IPS-NIHi7 (cell line): ENCODE results near the gene CNNM3.
"Not testable (repeated sequence)": the region's sequence is repeated elsewhere in the genome, so short reads cannot be mapped to it uniquely, and the experiment has no call there.

ENCODE experiments used
- DNase-seq: peaks from one replicate; pipeline ENCODE4 v3.0.0; 2012; ENCODE audit warnings: mixed read lengths; ENCODE audit errors: extremely low spot score

Gene CNNM3

GRCh38 chr2:96839293-96839874 is 23.3 kb downstream of the CNNM3 start:
- DNase-seq, result peak; percentile 31

GRCh38 chr2:96839875-96840850 is 24.1 kb downstream of the CNNM3 start:
- no peak for DNase-seq

- no peak for DNase-seq
Observed at GRCh38 chr2:96841701-96842495, 25.8 kb downstream of the CNNM3 start.

GRCh38 chr2:96842600-96842999 is 26.5 kb downstream of the CNNM3 start:
- no peak for DNase-seq

GRCh38 chr2:96843538-96844268 is 27.6 kb downstream of the CNNM3 start, which contains the start of gene ANKRD23:
ANKRD23 (minus strand) TSS chr2:96844021; CDS start chr2:96843992, 29 bp downstream.
- DNase-seq, result no peak

- no peak for DNase-seq
Observed at GRCh38 chr2:96844405-96844808, 28.3 kb downstream of the CNNM3 start.

GRCh38 chr2:96846825-96847224 is 30.8 kb downstream of the CNNM3 start:
- DNase-seq, result no peak

- DNase-seq, result no peak
Observed at GRCh38 chr2:96847586-96847985, 31.5 kb downstream of the CNNM3 start.

- DNase-seq, result no peak
Observed at GRCh38 chr2:96848264-96848663, 32.2 kb downstream of the CNNM3 start.

GRCh38 chr2:96852667-96853066 is 36.6 kb downstream of the CNNM3 start:
- no peak for DNase-seq

GRCh38 chr2:96853321-96853720 is 37.3 kb downstream of the CNNM3 start:
- DNase-seq, result no peak

GRCh38 chr2:96856776-96857666 is 41.0 kb downstream of the CNNM3 start:
- DNase-seq, result peak; percentile 49

- peak; percentile 99 for DNase-seq
Observed at GRCh38 chr2:96857667-96858372, 41.8 kb downstream of the CNNM3 start, which contains the start of gene ANKRD39. ANKRD39 (minus strand) TSS chr2:96858016; CDS start chr2:96857987, 29 bp downstream.

- DNase-seq, result no peak
Observed at GRCh38 chr2:96859099-96859649, 43.1 kb downstream of the CNNM3 start.

GRCh38 chr2:96859681-96860064 is 43.6 kb downstream of the CNNM3 start:
- no peak for DNase-seq

GRCh38 chr2:96860065-96861029 is 44.3 kb downstream of the CNNM3 start:
- DNase-seq, result no peak

GRCh38 chr2:96861074-96861473 is 45.0 kb downstream of the CNNM3 start:
- DNase-seq, result no peak

GRCh38 chr2:96863056-96863455 is 47.0 kb downstream of the CNNM3 start:
- not testable (repeated sequence) for DNase-seq
